Measurements from ENCODE around the gene GLRX2.
A peak's percentile ranks its signal among the peaks of the same experiment; 100 is the strongest.

GLRX2 gene

GRCh38 chr1:193123751-193124150 lies 18.5 kb upstream of the GLRX2 start:
- TF ChIP-seq, protein P1, sequence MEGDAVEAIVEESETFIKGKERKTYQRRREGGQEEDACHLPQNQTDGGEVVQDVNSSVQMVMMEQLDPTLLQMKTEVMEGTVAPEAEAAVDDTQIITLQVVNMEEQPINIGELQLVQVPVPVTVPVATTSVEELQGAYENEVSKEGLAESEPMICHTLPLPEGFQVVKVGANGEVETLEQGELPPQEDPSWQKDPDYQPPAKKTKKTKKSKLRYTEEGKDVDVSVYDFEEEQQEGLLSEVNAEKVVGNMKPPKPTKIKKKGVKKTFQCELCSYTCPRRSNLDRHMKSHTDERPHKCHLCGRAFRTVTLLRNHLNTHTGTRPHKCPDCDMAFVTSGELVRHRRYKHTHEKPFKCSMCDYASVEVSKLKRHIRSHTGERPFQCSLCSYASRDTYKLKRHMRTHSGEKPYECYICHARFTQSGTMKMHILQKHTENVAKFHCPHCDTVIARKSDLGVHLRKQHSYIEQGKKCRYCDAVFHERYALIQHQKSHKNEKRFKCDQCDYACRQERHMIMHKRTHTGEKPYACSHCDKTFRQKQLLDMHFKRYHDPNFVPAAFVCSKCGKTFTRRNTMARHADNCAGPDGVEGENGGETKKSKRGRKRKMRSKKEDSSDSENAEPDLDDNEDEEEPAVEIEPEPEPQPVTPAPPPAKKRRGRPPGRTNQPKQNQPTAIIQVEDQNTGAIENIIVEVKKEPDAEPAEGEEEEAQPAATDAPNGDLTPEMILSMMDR (IDR thresholded peaks at IDR 0.05; ENCODE audit: poor library complexity, severe bottlenecking) = no peak
- Histone ChIP-seq H3K27ac (ENCODE audit: poor library complexity, severe bottlenecking) (no peak overlapping the region), H3K4me3 (ENCODE audit: severe bottlenecking) (no peak overlapping the region), H3K36me3 (ENCODE audit: low read depth) (peaks cover 28% of the 10 kb centered on the region), H3K4me1 (ENCODE audit: insufficient read depth, poor library complexity, severe bottlenecking) (peaks cover 13% of the 10 kb centered on the region), H3K27me3 (ENCODE audit: insufficient read depth, poor library complexity, severe bottlenecking) (no peaks in the 10 kb centered on the region), H3K9me3 (ENCODE audit: severe bottlenecking) (no peaks in the 10 kb centered on the region)
- ATAC-seq (ENCODE audit: low read depth) = no peak
- no peak for DNase-seq (ENCODE audit: low spot score)

DNA sequence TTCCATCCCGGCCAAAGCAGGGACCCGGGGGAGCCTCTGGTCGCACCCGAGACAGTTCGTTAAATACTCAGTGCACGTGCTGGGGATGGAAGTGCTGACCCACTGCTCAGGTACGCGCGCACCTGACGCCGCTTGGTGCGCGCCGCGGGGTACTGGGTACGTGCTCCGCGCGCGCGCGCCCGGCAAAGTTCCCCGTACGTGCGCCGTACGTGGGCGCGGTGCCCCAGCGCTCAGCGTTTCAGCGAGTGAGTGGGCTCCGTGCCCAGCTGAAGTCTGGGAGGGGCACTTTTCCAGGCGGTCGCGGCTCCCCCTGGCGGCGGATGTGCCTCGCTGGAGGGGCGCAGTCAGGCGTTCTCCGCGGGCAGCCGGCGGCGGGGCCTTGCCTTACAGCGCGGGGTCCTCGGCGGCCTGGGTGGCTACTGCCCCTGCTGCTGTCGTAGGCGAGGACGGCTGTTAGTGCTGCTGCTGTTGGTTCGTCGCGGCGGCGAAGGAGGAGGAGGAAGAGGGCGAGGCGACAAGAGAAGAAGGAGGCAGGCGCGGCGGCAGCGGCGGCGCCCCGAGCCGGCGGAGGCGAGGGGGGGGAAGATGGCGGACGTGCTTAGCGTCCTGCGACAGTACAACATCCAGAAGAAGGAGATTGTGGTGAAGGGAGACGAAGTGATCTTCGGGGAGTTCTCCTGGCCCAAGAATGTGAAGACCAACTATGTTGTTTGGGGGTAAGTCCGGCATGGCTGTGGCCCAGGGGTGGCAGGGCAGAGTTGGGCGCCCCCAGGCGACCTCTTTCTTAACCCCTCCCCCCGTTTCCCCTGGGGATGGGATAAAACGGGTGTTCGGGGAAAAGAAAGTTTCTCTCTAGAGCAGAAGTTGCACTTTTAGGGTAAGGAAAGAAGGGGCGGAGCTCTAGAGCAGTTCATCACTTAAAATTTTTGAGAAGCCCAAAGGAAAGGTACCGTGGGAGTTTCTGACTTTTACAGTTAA lies 16.7 kb upstream of the GLRX2 start, which contains the start of gene CDC73:
TSS of gene CDC73 (plus strand) at position 416 of the 978 bp plus-strand sequence. CDS start at position 586, 170 bp downstream.
- H3K27me3 ChIP-seq (ENCODE audit: insufficient read depth, poor library complexity, severe bottlenecking) = no peaks in the 10 kb centered on the region
- peak within 1 kb of the TSS; percentile 69 for H3K4me3 ChIP-seq (ENCODE audit: severe bottlenecking)
- TF ChIP-seq, protein P1 (IDR thresholded peaks at IDR 0.05; ENCODE audit: poor library complexity, severe bottlenecking) = peak; percentile 92
- no peaks in the 10 kb centered on the region for H3K9me3 ChIP-seq (ENCODE audit: severe bottlenecking)
- ATAC-seq (ENCODE audit: low read depth) (peak; percentile 95), DNase-seq (ENCODE audit: low spot score) (peak; percentile 97)
- peaks cover 19% of the 10 kb centered on the region for H3K36me3 ChIP-seq (ENCODE audit: low read depth)
- peaks cover 13% of the 10 kb centered on the region for H3K4me1 ChIP-seq (ENCODE audit: insufficient read depth, poor library complexity, severe bottlenecking)
- peak within 1 kb of the TSS; percentile 79 for H3K27ac ChIP-seq (ENCODE audit: poor library complexity, severe bottlenecking)

DNA sequence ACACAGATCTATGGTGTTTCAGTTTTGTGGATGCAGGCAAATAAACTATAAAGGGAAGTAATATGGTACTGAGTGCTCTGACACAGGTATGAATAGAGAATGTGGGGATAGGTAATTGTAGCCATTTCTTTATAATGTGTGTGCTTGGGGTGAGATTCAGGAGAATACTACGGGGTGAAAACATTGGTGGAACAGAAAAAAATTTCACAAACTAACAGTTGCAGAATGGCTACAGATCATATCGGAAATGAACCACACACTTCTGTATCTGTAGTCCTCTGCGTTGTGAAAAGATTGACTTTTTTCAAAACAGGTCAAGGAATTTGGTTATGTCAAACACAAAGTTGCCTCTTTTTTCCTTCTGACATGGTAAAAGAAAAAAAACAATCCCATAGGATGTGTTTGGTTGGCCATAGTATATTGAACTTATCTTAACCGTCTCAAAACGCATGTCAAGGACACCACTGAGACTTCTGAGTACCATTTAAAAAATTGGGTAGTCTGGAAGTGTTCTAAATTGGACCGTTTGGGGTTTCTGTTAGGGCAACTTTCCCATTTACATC lies 15.5 kb upstream of the GLRX2 start:
- Histone ChIP-seq H3K4me1 (ENCODE audit: insufficient read depth, poor library complexity, severe bottlenecking) (peaks cover 18% of the 10 kb centered on the region), H3K4me3 (ENCODE audit: severe bottlenecking) (no peak overlapping the region), H3K27ac (ENCODE audit: poor library complexity, severe bottlenecking) (no peak overlapping the region), H3K36me3 (ENCODE audit: low read depth) (peaks cover 8% of the 10 kb centered on the region), H3K27me3 (ENCODE audit: insufficient read depth, poor library complexity, severe bottlenecking) (no peaks in the 10 kb centered on the region), H3K9me3 (ENCODE audit: severe bottlenecking) (no peaks in the 10 kb centered on the region)
- DNase-seq (ENCODE audit: low spot score) (no peak), ATAC-seq (ENCODE audit: low read depth) (no peak)
- TF ChIP-seq, protein P1 (IDR thresholded peaks at IDR 0.05; ENCODE audit: poor library complexity, severe bottlenecking) = no peak

DNA sequence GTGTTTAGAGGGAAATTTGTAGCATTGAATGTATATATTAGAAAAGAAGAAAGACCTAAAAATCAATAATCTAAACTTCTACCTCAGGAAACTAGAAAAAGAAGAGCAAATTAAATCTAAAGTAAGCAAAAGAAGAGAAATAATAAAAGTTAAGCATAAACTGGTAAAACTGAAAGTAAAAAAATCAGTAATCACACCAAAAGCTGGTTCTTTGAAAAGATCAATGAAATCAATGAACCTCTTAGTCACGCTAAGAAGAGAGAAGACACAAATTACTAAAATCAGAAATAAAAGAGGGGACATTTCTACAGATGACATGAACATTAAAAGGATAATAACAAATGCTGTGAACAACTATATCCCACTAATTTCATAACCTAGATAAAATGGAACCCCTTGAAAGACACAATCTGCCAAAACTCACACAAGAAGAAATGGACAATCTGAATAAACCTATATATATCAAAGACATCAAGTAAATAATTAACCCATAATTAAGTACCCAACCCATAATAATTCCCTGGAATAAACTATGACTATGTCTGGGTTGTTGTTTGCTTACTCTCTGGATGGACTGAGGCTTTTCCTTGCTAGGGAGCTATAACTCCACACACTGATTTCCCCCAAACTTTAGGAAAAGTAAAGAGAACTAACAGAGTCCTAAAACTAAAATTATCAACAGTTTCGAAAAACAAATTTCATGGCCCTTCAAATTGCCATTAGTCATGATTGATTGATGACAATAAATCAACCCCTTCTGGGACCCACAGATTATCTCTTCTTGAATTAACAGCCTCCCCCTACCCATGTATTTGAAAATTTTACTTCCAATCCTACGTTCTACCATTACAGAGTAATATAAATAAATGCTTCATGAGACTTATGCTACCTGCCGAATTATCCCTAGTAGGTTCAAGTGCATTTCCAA lies 13.9 kb upstream of the GLRX2 start:
- Histone ChIP-seq H3K27ac (ENCODE audit: poor library complexity, severe bottlenecking) (no peak overlapping the region), H3K27me3 (ENCODE audit: insufficient read depth, poor library complexity, severe bottlenecking) (no peaks in the 10 kb centered on the region), H3K4me3 (ENCODE audit: severe bottlenecking) (no peak overlapping the region), H3K36me3 (ENCODE audit: low read depth) (no peaks in the 10 kb centered on the region), H3K9me3 (ENCODE audit: severe bottlenecking) (no peaks in the 10 kb centered on the region), H3K4me1 (ENCODE audit: insufficient read depth, poor library complexity, severe bottlenecking) (peaks cover 21% of the 10 kb centered on the region)
- no peak for DNase-seq (ENCODE audit: low spot score)
- no peak for ATAC-seq (ENCODE audit: low read depth)
- TF ChIP-seq, protein P1 (IDR thresholded peaks at IDR 0.05; ENCODE audit: poor library complexity, severe bottlenecking) = no peak

All from RWPE2 (cell line).